NCI-H1694 treated with DMSO at 0.1 percent for 48 hours (cell line): ENCODE data around the gene NUAK1.

Experiments
- DNase-seq: peaks from one replicate; lab custom pipeline; 2025; lab: John Stamatoyannopoulos, UW

Gene NUAK1

GRCh38 chr12:106130474-106131113, 8.2 kb downstream of the NUAK1 start:
- no peak for DNase-seq

GRCh38 chr12:106128585-106129328, 10.0 kb downstream of the NUAK1 start:
- DNase-seq, result no peak

- no peak for DNase-seq
Measured at GRCh38 chr12:106127338-106128126, 11.2 kb downstream of the NUAK1 start.

- DNase-seq, result no peak
Measured at GRCh38 chr12:106126441-106127337, 12.1 kb downstream of the NUAK1 start.

GRCh38 chr12:106125351-106126095, 13.2 kb downstream of the NUAK1 start:
- no peak for DNase-seq

GRCh38 chr12:106123551-106124081, 15.1 kb downstream of the NUAK1 start:
- no peak for DNase-seq

- no peak for DNase-seq
Measured at GRCh38 chr12:106123110-106123509, 15.6 kb downstream of the NUAK1 start.

- no peak for DNase-seq
Measured at GRCh38 chr12:106122004-106122403, 16.8 kb downstream of the NUAK1 start.

- no peak for DNase-seq
Measured at GRCh38 chr12:106120519-106121105, 18.1 kb downstream of the NUAK1 start.

- no peak for DNase-seq
Measured at GRCh38 chr12:106119301-106119700, 19.5 kb downstream of the NUAK1 start.

GRCh38 chr12:106118381-106119130, 20.2 kb downstream of the NUAK1 start:
- no peak for DNase-seq

GRCh38 chr12:106115440-106115839, 23.3 kb downstream of the NUAK1 start:
- no peak for DNase-seq

- DNase-seq, result no peak
Measured at GRCh38 chr12:106114447-106115068, 24.2 kb downstream of the NUAK1 start.

- DNase-seq, result no peak
Measured at GRCh38 chr12:106113824-106114446, 24.8 kb downstream of the NUAK1 start.

- DNase-seq, result no peak
Measured at GRCh38 chr12:106113446-106113823, 25.3 kb downstream of the NUAK1 start.

- no peak for DNase-seq
Measured at GRCh38 chr12:106113042-106113441, 25.7 kb downstream of the NUAK1 start.

GRCh38 chr12:106112145-106112821, 26.5 kb downstream of the NUAK1 start:
- DNase-seq, result no peak

GRCh38 chr12:106110626-106111300, 28.0 kb downstream of the NUAK1 start:
- no peak for DNase-seq
